Colonic mucosa (tissue), 4 donors: Measurements from ENCODE around the gene REEP3. TPM values are rescaled to one million over a fixed set of nuclear protein-coding genes. Genes with fewer than 3 reads are reported as not detected.

Experiments used
- DNase-seq: peaks from one replicate; pipeline ENCODE4 v3.0.0-alpha.2; 2020
- H3K27ac ChIP-seq: fragments of 200-600 bp; one replicate; pipeline ENCODE4 v1.8.0; 2021
- H3K27me3 ChIP-seq: fragments of 200-600 bp; one replicate; pipeline ENCODE4 v1.8.0; 2021
- H3K36me3 ChIP-seq: fragments of 200-600 bp; one replicate; pipeline ENCODE4 v1.8.0; 2021
- H3K4me1 ChIP-seq: fragments of 200-600 bp; one replicate; pipeline ENCODE4 v1.8.0; 2021; ENCODE audit warnings: mild to moderate bottlenecking
- H3K4me3 ChIP-seq: fragments of 200-600 bp; one replicate; pipeline ENCODE4 v1.8.0; 2021
- H3K9ac ChIP-seq, 2 donors: one replicate each; pipeline ENCODE4 v1.7.0; 2013; ENCODE audit warnings: control low read depth in 2 of 2, low read depth in 2 of 2, low read length in 2 of 2
- H3K9me3 ChIP-seq: fragments of 200-600 bp; one replicate; pipeline ENCODE4 v1.8.0; 2021
- intact Hi-C: fragments of 100-400 bp; cut with DNase I; formaldehyde crosslinking; loops from one replicate; pipeline ENCODE4 v1.14.1; 2022
- total RNA-seq, 2 donors: library from RNA; stranded (reverse); fragmentation: NEBNext Ultra II Directional in 1 of 2; extraction: Animal tissue kit (Norgen Biotek cat#: 25700) in 1 of 2; gene quantifications; one replicate each; pipeline ENCODE4 v1.2.1, GENCODE V29; 2021
- TF ChIP-seq, protein P1 (sequence below): fragments of 200-600 bp; IDR thresholded peaks from one replicate; pipeline ENCODE4 v1.8.0; 2022; ENCODE audit warnings: antibody characterized with exemption, mild to moderate bottlenecking
- donor health status: healthy.
- donor health status: DM: no; HTN: no; CAD: no.
- donor health status: DM: no; HTN: no; CAD: no.

The REEP3 gene
- total RNA-seq, 2 donors from 2014 or later: 33.1 to 66.0 TPM

DNA sequence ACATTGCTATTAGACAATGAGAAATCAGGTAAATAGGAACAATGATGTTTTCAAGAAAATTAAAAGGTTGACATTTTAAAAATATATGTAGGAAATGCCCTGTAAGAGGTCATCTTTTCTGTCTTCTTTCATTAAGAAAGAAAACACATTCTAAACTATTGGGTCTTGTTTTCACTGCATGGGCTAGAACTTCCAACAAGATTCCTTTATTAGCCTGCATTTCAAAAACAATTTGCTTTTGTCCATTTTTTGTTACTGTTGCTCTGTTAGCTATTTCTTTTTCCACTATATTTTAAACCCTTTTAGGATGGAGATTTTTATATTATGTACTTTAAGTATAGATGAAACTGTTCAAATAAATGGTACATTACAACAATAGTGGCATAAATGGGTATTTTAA is 9.2 kb downstream of the REEP3 start:
- no peaks in the 10 kb centered on the region for H3K36me3 ChIP-seq
- H3K9me3 ChIP-seq: no peaks in the 10 kb centered on the region
- DNase-seq: no peak
- no peak overlapping the region for H3K9ac ChIP-seq
- intact Hi-C loops: no loop called here
- H3K27ac ChIP-seq: no peak overlapping the region
- TF ChIP-seq, protein P1, sequence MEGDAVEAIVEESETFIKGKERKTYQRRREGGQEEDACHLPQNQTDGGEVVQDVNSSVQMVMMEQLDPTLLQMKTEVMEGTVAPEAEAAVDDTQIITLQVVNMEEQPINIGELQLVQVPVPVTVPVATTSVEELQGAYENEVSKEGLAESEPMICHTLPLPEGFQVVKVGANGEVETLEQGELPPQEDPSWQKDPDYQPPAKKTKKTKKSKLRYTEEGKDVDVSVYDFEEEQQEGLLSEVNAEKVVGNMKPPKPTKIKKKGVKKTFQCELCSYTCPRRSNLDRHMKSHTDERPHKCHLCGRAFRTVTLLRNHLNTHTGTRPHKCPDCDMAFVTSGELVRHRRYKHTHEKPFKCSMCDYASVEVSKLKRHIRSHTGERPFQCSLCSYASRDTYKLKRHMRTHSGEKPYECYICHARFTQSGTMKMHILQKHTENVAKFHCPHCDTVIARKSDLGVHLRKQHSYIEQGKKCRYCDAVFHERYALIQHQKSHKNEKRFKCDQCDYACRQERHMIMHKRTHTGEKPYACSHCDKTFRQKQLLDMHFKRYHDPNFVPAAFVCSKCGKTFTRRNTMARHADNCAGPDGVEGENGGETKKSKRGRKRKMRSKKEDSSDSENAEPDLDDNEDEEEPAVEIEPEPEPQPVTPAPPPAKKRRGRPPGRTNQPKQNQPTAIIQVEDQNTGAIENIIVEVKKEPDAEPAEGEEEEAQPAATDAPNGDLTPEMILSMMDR: no peak
- H3K4me1 ChIP-seq: peaks cover 3% of the 10 kb centered on the region
- no peaks in the 10 kb centered on the region for H3K27me3 ChIP-seq
- no peak overlapping the region for H3K4me3 ChIP-seq

DNA sequence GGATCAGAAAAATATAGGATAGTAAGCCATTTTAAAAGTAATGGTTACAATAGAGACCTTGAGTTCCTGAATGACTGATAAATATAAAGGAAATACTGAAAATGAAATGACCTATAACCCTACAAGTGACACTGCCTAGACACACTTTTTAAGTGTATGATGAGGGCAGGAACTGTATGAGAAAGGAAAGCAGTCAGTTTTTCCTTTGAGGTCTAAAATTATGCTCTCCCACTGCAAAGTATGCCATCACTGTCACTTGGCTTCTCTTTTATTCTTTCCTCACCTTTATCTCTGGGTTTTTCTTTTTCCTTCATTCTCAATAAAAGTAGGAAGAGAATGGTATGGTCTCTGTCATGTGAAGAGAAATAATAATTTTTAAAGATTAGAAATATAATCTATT is 13.5 kb downstream of the REEP3 start:
- H3K4me3 ChIP-seq: no peak overlapping the region
- H3K4me1 ChIP-seq: peaks cover 3% of the 10 kb centered on the region
- TF ChIP-seq, protein P1: no peak
- intact Hi-C loops: no loop called here
- H3K9me3 ChIP-seq: no peaks in the 10 kb centered on the region
- no peak for DNase-seq
- no peak overlapping the region for H3K27ac ChIP-seq
- H3K27me3 ChIP-seq: no peaks in the 10 kb centered on the region
- no peak overlapping the region for H3K9ac ChIP-seq
- H3K36me3 ChIP-seq: no peaks in the 10 kb centered on the region

GRCh38 chr10:63536698-63537097 is 15.5 kb downstream of the REEP3 start:
- H3K9ac ChIP-seq: no peak overlapping the region
- no peak overlapping the region for H3K4me3 ChIP-seq
- intact Hi-C loops: no loop called here
- H3K4me1 ChIP-seq: peaks cover 3% of the 10 kb centered on the region
- TF ChIP-seq, protein P1: no peak
- no peaks in the 10 kb centered on the region for H3K9me3 ChIP-seq
- DNase-seq: no peak
- no peaks in the 10 kb centered on the region for H3K36me3 ChIP-seq
- no peaks in the 10 kb centered on the region for H3K27me3 ChIP-seq
- H3K27ac ChIP-seq: no peak overlapping the region

GRCh38 chr10:63537536-63537935 is 16.3 kb downstream of the REEP3 start:
- Histone ChIP-seq H3K9ac (no peak overlapping the region), H3K4me1 (no peaks in the 10 kb centered on the region), H3K4me3 (no peak overlapping the region), H3K27me3 (no peaks in the 10 kb centered on the region), H3K9me3 (no peaks in the 10 kb centered on the region), H3K27ac (no peak overlapping the region), H3K36me3 (no peaks in the 10 kb centered on the region)
- no peak for DNase-seq
- intact Hi-C loops: no loop called here
- TF ChIP-seq, protein P1: no peak

- Histone ChIP-seq H3K4me3 (no peak overlapping the region), H3K9me3 (no peaks in the 10 kb centered on the region), H3K27ac (no peak overlapping the region), H3K4me1 (no peaks in the 10 kb centered on the region), H3K9ac (no peak overlapping the region), H3K36me3 (no peaks in the 10 kb centered on the region), H3K27me3 (no peaks in the 10 kb centered on the region)
- intact Hi-C loops: no loop called here
- TF ChIP-seq, protein P1: no peak
- DNase-seq: no peak
These were observed 18.2 kb downstream of the REEP3 start for GRCh38 chr10:63539377-63539776.

DNA sequence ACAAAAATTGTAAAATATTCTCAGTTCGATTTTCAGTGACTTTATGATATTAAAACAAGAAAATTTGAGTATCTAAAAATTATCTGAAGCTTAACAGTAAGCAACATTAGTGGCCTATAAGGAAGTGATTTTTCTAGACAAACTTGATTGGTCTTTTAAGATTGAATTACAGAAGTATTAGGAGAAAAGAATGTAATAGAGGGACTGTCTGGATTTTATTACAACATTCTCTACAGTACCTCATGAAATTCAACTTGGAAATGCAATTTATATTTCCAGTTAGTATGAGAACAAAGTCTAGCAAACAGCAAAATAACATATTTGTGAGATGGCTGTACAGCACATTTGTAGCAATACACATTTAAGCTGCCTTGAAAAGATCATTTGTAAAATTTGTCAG is 18.8 kb downstream of the REEP3 start:
- H3K4me1 ChIP-seq: no peaks in the 10 kb centered on the region
- intact Hi-C loops: no loop called here
- H3K9me3 ChIP-seq: no peaks in the 10 kb centered on the region
- no peaks in the 10 kb centered on the region for H3K36me3 ChIP-seq
- TF ChIP-seq, protein P1: no peak
- no peak overlapping the region for H3K4me3 ChIP-seq
- H3K9ac ChIP-seq: no peak overlapping the region
- no peak overlapping the region for H3K27ac ChIP-seq
- no peak for DNase-seq
- H3K27me3 ChIP-seq: no peaks in the 10 kb centered on the region
